Loucy (cell line): Measurements from ENCODE around the gene OSGIN1.

Source experiments
- H2AFZ ChIP-seq: fragments of 200-600 bp; sonication (generic); 2 replicates; pipeline ENCODE4 v1.6.0; 2016; ENCODE audit warnings: antibody characterized with exemption, mild to moderate bottlenecking, low read length, moderate library complexity
- H3F3A ChIP-seq: fragments of 200-600 bp; 2 replicates; pipeline ENCODE4 v1.6.0; 2016; ENCODE audit warnings: antibody characterized with exemption, low read depth, mild to moderate bottlenecking
- H3K27me3 ChIP-seq: fragments of 200-600 bp; sonication (generic); 2 replicates; pipeline ENCODE4 v1.6.1; 2014; ENCODE audit warnings: low read length, mild to moderate bottlenecking; ENCODE audit not compliant: insufficient read depth, poor library complexity, severe bottlenecking
- H3K36me3 ChIP-seq: fragments of 200-600 bp; sonication (generic); 2 replicates; pipeline ENCODE4 v1.6.1; 2016; ENCODE audit warnings: low read length; ENCODE audit not compliant: insufficient read depth
- H3K4me1 ChIP-seq: fragments of 200-600 bp; sonication (generic); 2 replicates; pipeline ENCODE4 v1.5.1; 2014; ENCODE audit warnings: low read length, mild to moderate bottlenecking; ENCODE audit not compliant: insufficient read depth, poor library complexity, severe bottlenecking
- H3K4me2 ChIP-seq: fragments of 200-600 bp; sonication (generic); 2 replicates; pipeline ENCODE4 v1.6.0; 2014; ENCODE audit warnings: antibody characterized with exemption, low read length, low read depth, mild to moderate bottlenecking; ENCODE audit not compliant: poor library complexity, severe bottlenecking
- H3K4me3 ChIP-seq: fragments of 200-600 bp; sonication (generic); 2 replicates; pipeline ENCODE4 v1.5.1; 2014; ENCODE audit warnings: low read length, mild to moderate bottlenecking, mixed read lengths; ENCODE audit not compliant: poor library complexity, severe bottlenecking
- H3K79me2 ChIP-seq: fragments of 200-600 bp; sonication (generic); 2 replicates; pipeline ENCODE4 v1.6.1; 2014; ENCODE audit warnings: low read length; ENCODE audit not compliant: insufficient read depth
- H3K9ac ChIP-seq: fragments of 200-600 bp; sonication (generic); 2 replicates; pipeline ENCODE4 v1.6.0; 2014; ENCODE audit warnings: mild to moderate bottlenecking, low read depth, low read length, moderate library complexity; ENCODE audit not compliant: poor library complexity, severe bottlenecking
- H3K9me2 ChIP-seq: fragments of 200-600 bp; sonication (generic); replicated peaks from 2 replicates; pipeline ENCODE4 v1.6.1; 2016; ENCODE audit warnings: low read depth, low read length, mixed read lengths
- H3K9me3 ChIP-seq: fragments of 200-600 bp; sonication (generic); 2 replicates; pipeline ENCODE4 v1.6.1; 2014; ENCODE audit warnings: mild to moderate bottlenecking, antibody characterized with exemption, low read length, low read depth; ENCODE audit not compliant: insufficient read depth
- H4K20me1 ChIP-seq: fragments of 200-600 bp; sonication (generic); 2 replicates; pipeline ENCODE4 v1.6.0; 2014; ENCODE audit warnings: antibody characterized with exemption, low read length, mild to moderate bottlenecking; ENCODE audit not compliant: insufficient read depth, poor library complexity, severe bottlenecking
- CTCF ChIP-seq: fragments of 200-600 bp; sonication (generic); conservative IDR thresholded peaks from 2 replicates; pipeline ENCODE4 v1.5.1; 2014; ENCODE audit warnings: mild to moderate bottlenecking, antibody characterized with exemption, low read length
- EZH2phosphoT487 ChIP-seq: fragments of 200-600 bp; IDR thresholded peaks from 2 replicates; pipeline ENCODE4 v1.6.1; 2018; ENCODE audit warnings: antibody characterized with exemption, mild to moderate bottlenecking, moderate library complexity, borderline replicate concordance

The OSGIN1 gene

GRCh38 chr16:83917152-83918120 is 35.6 kb upstream of the OSGIN1 start:
- Histone ChIP-seq H2AFZ (no peak overlapping the region), H3K36me3 (peaks cover 52% of the 10 kb centered on the region; the same call in 1 of the 2 replicates), H3K4me1 (no peaks in the 10 kb centered on the region), H3F3A (no peaks in the 10 kb centered on the region), H3K9me3 (no peaks in the 10 kb centered on the region), H3K9ac (no peak overlapping the region), H3K9me2 (no peaks in the 10 kb centered on the region), H4K20me1 (no peaks in the 10 kb centered on the region), H3K4me3 (no peak overlapping the region), H3K4me2 (no peak overlapping the region), H3K27me3 (no peaks in the 10 kb centered on the region), H3K79me2 (no peaks in the 10 kb centered on the region)
- TF ChIP-seq EZH2phosphoT487 (no peak), CTCF (no peak)

- H3K36me3 ChIP-seq, result peaks cover 31% of the 10 kb centered on the region; the same call in 1 of the 2 replicates
- no peaks in the 10 kb centered on the region for H4K20me1 ChIP-seq
- no peaks in the 10 kb centered on the region for H3K79me2 ChIP-seq
- H3K4me2 ChIP-seq, result no peak overlapping the region
- H3K9me3 ChIP-seq, result no peaks in the 10 kb centered on the region
- no peak overlapping the region for H2AFZ ChIP-seq
- H3K4me3 ChIP-seq, result no peak overlapping the region
- no peaks in the 10 kb centered on the region for H3K27me3 ChIP-seq
- H3K9me2 ChIP-seq, result no peaks in the 10 kb centered on the region
- no peak overlapping the region for H3K9ac ChIP-seq
- H3K4me1 ChIP-seq, result no peaks in the 10 kb centered on the region
- no peaks in the 10 kb centered on the region for H3F3A ChIP-seq
- TF ChIP-seq CTCF, result no peak
- no peak for TF ChIP-seq EZH2phosphoT487
Observed at GRCh38 chr16:83920894-83921491, 32.0 kb upstream of the OSGIN1 start.

GRCh38 chr16:83923581-83924365 is 29.3 kb upstream of the OSGIN1 start:
- TF ChIP-seq CTCF (no peak), EZH2phosphoT487 (no peak)
- no peaks in the 10 kb centered on the region for H3K79me2 ChIP-seq
- H3K4me3 ChIP-seq, result no peak overlapping the region
- H3K9me2 ChIP-seq, result no peaks in the 10 kb centered on the region
- no peak overlapping the region for H3K9ac ChIP-seq
- H3K36me3 ChIP-seq, result peaks cover 15% of the 10 kb centered on the region; the same call in 1 of the 2 replicates
- no peaks in the 10 kb centered on the region for H3K4me1 ChIP-seq
- no peaks in the 10 kb centered on the region for H4K20me1 ChIP-seq
- no peak overlapping the region for H3K4me2 ChIP-seq
- no peak overlapping the region for H2AFZ ChIP-seq
- no peaks in the 10 kb centered on the region for H3K27me3 ChIP-seq
- H3F3A ChIP-seq, result no peaks in the 10 kb centered on the region
- no peaks in the 10 kb centered on the region for H3K9me3 ChIP-seq
